Gastrocnemius medialis (tissue), 4 donors: Measurements from ENCODE around the gene ZNF804B.

Source experiments
- CTCF ChIP-seq, 5 experiments: fragments of 450-650 bp in 3 of 5; fragments of 200-600 bp in 2 of 5; sonication (generic) in 2 of 5; IDR thresholded peaks in 4 of 5; conservative IDR thresholded peaks in 1 of 5; 1 replicate in 4 of 5; 2 replicates in 1 of 5; pipeline ENCODE4 v1.5.1; 2016 to 2019; ENCODE audit warnings: antibody characterized with exemption in 5 of 5, mild to moderate bottlenecking in 3 of 5, moderate library complexity in 3 of 5
- POLR2A ChIP-seq, 2 donors: fragments of 450-650 bp; IDR thresholded peaks; one replicate each; pipeline ENCODE4 v1.6.1; 2017; ENCODE audit warnings: antibody characterized with exemption in 2 of 2, mild to moderate bottlenecking in 2 of 2, moderate library complexity in 2 of 2

- no peak for TF ChIP-seq POLR2A (IDR thresholded peaks at IDR 0.05)
- TF ChIP-seq CTCF (IDR thresholded peaks at IDR 0.05 in 4 of 5, conservative IDR thresholded peaks at IDR 0.05 in 1 of 5): no peak
These were observed 464.4 kb downstream of the ZNF804B start for GRCh38 chr7:89223900-89224395.
